NCI-H2029 treated with DMSO at 0.1 percent for 48 hours (cell line): ENCODE data around the gene CA11.
A peak's percentile ranks its signal among the peaks of the same experiment; 100 is the strongest.

Experiments
- DNase-seq: peaks from one replicate; lab custom pipeline; 2025; lab: John Stamatoyannopoulos, UW

Gene CA11

DNA sequence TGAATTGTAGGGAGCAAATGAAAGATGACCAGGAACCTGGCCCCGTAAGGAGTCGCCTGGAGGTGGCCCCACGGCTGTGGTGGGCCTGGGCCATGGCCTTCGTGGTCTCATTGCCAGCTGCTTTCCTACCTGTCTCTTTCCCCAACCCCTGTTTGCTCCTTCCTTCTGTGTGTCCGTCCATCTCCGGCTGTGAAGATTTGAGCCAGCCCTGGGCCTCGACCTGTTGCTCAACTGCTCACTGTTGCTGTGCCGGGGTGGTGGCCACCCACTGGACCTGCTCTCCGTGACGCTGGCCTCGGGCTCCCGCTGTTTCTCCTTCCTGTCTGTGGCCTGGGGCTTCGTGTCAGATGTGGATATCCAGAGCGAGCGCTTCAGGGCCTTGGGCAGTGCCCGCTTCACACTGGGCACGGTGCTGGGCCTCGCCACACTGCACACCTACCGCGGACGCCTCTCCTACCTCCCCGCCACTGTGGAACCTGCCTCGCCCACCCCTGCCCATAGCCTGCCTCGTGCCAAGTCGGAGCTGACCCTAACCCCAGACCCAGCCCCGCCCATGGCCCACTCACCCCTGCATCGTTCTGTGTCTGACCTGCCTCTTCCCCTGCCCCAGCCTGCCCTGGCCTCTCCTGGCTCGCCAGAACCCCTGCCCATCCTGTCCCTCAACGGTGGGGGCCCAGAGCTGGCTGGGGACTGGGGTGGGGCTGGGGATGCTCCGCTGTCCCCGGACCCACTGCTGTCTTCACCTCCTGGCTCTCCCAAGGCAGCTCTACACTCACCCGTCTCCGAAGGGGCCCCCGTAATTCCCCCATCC is 17.3 kb downstream of the CA11 start:
- no peak for DNase-seq

- DNase-seq = no peak
Observed at GRCh38 chr19:48627865-48628314, 18.1 kb downstream of the CA11 start.

DNA sequence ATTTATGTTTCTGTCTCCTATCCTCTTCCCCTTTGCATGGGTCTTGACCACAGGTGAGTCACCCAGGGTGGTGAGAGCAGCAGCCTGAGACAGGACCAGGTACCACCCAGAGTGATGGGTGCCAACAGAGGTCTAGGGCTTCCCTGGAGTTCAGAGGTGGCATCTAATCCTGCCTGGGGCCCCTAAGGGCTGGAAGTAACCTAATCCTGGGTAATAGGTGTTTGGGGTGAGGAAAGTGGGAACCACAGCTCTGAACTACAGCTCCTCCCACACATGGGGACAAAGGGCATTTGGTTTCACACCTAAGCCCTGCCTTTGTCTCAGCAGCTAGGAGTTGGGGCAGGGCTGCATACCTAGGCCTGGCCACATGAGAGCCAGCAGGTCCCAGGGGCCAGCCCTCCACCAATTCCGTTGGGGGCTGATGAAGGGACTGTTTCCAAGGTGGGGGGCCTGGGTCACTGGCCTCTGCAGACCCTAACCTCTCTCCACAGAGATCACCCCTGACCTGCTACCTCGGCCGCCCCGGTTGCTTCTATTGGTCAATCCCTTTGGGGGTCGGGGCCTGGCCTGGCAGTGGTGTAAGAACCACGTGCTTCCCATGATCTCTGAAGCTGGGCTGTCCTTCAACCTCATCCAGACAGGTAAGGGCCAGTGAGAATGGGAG is 18.7 kb downstream of the CA11 start:
- DNase-seq = no peak

DNA sequence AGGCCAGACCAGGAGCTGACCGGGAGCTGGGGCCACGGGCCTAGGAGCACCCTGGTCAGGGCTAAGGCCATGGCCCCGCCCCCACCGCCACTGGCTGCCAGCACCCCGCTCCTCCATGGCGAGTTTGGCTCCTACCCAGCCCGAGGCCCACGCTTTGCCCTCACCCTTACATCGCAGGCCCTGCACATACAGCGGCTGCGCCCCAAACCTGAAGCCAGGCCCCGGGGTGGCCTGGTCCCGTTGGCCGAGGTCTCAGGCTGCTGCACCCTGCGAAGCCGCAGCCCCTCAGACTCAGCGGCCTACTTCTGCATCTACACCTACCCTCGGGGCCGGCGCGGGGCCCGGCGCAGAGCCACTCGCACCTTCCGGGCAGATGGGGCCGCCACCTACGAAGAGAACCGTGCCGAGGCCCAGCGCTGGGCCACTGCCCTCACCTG is 20.1 kb downstream of the CA11 start:
- no peak for DNase-seq

- no peak for DNase-seq
Observed at GRCh38 chr19:48624791-48625723, 20.9 kb downstream of the CA11 start.

DNA sequence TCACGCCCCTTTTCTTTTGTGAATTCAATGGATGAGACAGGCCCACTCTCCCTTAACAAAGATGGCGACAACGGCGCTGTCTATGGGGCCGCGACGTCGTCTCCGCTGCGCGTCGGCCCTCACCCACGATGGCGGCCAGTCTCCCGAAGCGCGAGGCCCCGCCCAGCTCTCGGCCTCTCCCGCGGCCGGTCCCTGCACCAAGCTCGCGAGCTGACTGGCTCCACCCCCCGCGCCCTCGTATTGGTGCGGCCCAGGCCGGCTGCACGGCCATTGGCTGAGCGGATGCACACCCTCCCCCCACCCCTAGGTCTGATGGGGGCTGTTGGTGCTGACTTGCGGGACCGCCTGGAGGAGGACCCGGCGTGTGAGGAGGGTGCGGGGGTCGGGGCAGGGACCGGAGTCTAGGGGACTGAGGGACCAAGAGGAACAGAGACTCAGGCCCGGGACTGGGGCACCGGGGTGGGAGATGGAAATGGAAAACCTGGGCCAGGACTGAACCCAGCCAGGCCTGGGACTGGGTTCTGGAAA is 21.9 kb downstream of the CA11 start:
- DNase-seq = peak; percentile 87

DNA sequence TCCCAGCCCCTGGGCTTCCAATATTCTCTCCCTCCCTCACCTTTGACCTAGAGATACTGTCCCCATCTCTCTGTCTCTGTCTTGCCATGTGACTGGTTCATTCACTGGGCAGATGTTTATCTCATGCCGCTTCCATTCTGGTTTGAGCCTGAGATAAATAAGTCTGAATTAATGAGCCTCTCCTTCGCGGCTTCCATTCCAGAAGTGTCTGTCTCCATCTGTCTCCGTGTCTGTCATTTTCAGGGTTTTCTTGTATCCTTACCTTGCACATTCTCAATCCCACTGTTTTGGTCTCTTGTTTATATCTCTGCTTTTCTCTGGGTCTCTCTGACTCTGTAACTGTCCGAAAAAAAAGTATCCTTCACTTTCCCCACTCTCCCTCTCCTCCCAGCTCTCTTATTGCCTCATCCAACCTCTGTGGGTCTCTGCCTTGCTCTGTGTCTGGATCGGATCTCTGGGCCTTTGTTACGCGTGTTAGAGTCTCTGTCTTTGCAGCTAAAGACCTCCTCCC is 22.4 kb downstream of the CA11 start:
- DNase-seq = no peak

- no peak for DNase-seq
Observed at GRCh38 chr19:48619692-48620585, 26.0 kb downstream of the CA11 start.

DNA sequence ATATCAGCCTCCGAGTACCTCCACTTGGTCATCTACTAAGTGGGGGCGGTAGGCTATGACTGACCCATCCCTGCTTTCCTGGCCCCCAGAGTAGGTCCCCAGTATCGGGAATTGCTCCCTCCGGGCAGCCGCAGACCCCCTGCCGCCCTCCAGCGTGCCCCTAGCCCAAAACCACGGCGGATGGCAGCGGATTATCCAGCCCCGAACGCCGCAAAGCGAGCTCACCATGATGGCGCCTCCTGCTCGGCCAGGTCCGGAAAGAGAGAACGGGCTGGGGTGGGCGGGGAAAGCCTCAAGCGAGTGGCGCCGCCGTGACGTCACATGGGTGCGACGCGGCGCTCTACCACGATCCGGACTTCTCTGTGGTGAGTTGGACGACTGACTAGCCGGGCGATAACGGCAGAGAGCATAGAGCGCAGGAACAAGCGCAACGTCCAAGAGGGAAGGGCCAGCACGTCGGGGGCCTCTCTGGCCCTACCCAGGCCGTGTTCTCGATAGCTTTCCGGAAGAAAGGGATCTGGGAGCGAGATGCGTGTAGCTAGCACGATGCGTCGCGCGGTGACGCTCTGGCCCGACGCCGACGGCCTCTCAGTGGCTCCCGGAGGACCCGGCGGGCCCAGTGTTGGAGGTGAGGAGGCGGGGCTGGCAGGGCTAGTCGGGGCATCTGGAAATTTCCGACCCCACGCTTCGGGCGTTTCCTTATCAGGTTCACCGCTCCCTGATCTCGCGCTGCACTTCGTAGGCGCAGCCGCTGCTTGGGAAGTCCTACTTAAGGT is 26.9 kb downstream of the CA11 start, which contains the start of the genes RPL18 and SPHK2:
RPL18 (minus strand) TSS at position 263 of the 776 bp plus-strand sequence; CDS start at position 228, 35 bp downstream.
SPHK2 (plus strand) TSS at position 591 of the 776 bp plus-strand sequence. CDS start 1,009 bp downstream, outside the sequence.
- DNase-seq = peak; percentile 97

DNA sequence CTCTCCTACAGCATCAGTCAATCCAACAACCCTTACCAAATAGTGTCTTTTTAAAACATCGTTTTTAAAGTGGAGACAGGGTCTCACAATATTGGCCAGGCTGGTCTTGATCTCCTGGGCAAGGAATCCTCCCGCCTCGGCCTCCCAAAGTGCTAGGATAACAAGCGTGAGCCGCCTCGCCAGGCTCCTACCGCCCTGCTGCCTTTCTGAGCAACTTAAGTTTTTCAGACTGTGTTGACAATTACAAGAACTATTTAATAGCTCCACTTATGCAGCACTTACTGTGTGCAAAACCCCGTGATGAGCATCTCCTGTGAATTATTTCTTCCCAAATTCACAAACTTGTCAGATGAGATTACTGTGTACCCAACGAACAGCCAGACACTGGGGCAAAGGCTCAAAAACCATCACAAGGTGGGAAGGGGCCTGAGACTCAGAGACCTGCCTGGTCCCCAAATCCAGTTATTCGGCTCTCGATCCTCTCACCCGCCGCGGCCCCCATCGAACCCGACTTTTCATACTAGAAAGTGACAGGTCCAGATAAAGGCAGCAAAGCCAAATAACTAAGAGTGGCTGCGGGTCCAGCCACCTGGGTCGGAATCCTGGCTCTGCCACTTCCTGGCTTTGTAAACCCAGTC is 27.6 kb downstream of the CA11 start:
- no peak for DNase-seq

GRCh38 chr19:48617146-48617937 is 28.6 kb downstream of the CA11 start:
- no peak for DNase-seq

DNA sequence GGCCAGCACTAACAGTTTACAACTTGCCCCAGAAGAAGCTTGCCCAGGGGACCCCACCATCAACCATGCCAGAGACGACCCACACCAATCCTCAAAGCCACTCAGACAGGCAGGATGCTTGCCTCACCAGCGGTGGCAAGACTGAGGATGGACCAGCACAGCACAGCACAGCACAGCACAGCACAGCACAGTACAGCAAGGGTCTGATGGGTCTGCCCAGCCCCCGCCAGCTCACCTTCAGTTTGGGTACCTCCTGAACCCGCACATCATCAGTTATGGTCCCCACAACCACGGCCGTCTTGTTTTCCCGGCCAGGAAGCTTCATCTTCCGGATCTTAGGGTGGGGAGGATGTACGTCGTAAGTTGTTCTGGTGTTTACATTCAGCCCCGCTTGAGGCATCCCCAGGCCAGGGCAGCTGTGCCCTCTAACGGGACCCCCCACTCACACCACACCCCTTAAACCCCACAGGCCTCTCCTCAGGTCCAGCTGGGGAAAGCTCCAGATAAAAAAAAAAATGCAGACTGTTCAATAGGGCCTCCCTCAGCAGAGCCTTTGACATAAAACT is 29.4 kb downstream of the CA11 start:
- DNase-seq = no peak

DNA sequence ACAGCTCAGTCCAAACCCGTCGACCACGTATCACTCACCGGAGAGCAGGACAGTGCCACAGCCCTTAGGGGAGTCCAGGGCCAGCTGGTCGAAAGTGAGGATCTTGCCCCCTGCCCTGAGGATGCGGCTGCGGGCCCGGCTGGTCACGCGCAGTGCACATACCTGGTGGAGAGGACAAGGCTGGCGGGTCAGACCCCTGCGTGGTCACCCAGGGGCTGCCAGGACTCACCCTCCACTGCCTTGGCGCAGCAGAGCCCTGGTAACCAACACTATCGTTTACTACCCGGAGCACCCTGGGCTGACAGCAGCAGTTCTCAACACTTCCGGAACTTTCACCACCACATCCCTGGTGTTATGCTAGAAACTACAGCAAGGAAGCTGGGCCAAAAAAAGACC is 29.9 kb downstream of the CA11 start:
- DNase-seq = no peak

- DNase-seq = no peak
Observed at GRCh38 chr19:48615231-48616040, 30.6 kb downstream of the CA11 start.

DNA sequence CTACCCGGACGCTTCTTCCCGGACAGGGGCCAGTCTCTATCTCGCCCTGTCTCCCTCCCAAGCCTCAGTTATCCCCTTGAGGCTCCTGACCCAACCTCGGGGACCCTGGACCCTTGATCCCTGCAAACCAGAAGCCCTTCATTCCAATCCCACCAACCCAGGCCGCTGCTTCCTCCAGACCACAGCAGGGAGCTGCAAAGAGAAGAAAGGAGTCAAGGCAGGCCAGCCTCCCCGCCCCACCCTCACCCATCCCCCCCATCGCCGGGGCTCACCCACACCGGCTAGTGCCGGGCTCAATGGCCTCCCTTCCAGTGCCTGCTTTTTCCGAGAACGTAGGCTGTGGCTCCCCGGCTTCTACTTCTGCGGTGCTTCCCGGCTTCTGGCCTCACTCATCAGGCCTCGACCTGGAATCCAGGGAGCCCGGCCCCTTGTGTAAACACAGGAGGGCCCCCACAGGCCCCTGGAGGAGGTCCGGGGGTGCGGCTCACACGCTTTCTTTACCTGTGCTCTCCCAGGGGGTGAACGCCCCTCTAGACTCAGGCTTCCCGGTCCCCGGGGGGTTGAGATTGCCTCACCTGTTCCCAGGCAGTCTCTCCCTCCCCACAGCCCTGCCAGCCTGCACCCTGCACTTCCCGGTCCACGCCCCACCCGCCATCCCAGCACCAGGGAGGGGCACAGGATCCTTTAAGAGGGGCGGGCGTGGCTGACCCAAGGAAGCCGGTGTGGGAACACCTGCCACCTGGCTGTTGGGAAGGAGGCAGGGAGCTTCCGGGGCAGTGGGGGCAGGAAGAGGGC is 31.4 kb downstream of the CA11 start, which contains the start of gene FAM83E:
FAM83E (minus strand) TSS at position 641 of the 795 bp plus-strand sequence. CDS start 1,704 bp downstream, outside the sequence.
- peak; percentile 14 for DNase-seq

GRCh38 chr19:48613852-48614435 is 32.0 kb downstream of the CA11 start:
- DNase-seq = no peak
